NOMO-1 treated with DMSO at 0.1 percent for 48 hours (cell line): ENCODE measurements around the gene TBC1D23.
"Not testable (repeated sequence)": the region's sequence is repeated elsewhere in the genome, so short reads cannot be mapped to it uniquely, and the experiment has no call there.

ENCODE experiments used
- DNase-seq: peaks from one replicate; lab custom pipeline; 2025; ENCODE audit not compliant: unreplicated experiment; lab: John Stamatoyannopoulos, UW

The TBC1D23 gene

GRCh38 chr3:100339786-100340185 is 79.0 kb downstream of the TBC1D23 start:
- DNase-seq: no peak

GRCh38 chr3:100340527-100340926 is 79.7 kb downstream of the TBC1D23 start:
- DNase-seq: no peak

- no peak for DNase-seq
Observed at GRCh38 chr3:100348727-100349126, 87.9 kb downstream of the TBC1D23 start.

- DNase-seq: not testable (repeated sequence)
Observed at GRCh38 chr3:100351770-100352169, 91.0 kb downstream of the TBC1D23 start.

- DNase-seq: no peak
Observed at GRCh38 chr3:100352296-100353231, 91.8 kb downstream of the TBC1D23 start.

- DNase-seq: no peak
Observed at GRCh38 chr3:100354850-100355249, 94.1 kb downstream of the TBC1D23 start.

- no peak for DNase-seq
Observed at GRCh38 chr3:100358413-100358812, 97.6 kb downstream of the TBC1D23 start.

GRCh38 chr3:100359035-100359434 is 98.2 kb downstream of the TBC1D23 start:
- DNase-seq: no peak

- no peak for DNase-seq
Observed at GRCh38 chr3:100360757-100361496, 100.1 kb downstream of the TBC1D23 start.

GRCh38 chr3:100361897-100362296 is 101.1 kb downstream of the TBC1D23 start:
- no peak for DNase-seq

- no peak for DNase-seq
Observed at GRCh38 chr3:100364421-100364820, 103.6 kb downstream of the TBC1D23 start.

GRCh38 chr3:100366424-100366823 is 105.6 kb downstream of the TBC1D23 start:
- no peak for DNase-seq

GRCh38 chr3:100368441-100368840 is 107.6 kb downstream of the TBC1D23 start:
- no peak for DNase-seq

- no peak for DNase-seq
Observed at GRCh38 chr3:100370756-100371155, 110.0 kb downstream of the TBC1D23 start.

- DNase-seq: no peak
Observed at GRCh38 chr3:100374521-100374920, 113.7 kb downstream of the TBC1D23 start.
